CD4-positive, alpha-beta T cell treated with Interferon alpha-2 for 1 hour (primary cell): ENCODE data around the gene GCNA.
A peak's percentile ranks its signal among the peaks of the same experiment; 100 is the strongest.

Experiments used
- DNase-seq, 2 donors: peaks; one replicate each; pipeline ENCODE4 v3.0.0-alpha.2; 2020 to 2022

Gene GCNA, protein sequence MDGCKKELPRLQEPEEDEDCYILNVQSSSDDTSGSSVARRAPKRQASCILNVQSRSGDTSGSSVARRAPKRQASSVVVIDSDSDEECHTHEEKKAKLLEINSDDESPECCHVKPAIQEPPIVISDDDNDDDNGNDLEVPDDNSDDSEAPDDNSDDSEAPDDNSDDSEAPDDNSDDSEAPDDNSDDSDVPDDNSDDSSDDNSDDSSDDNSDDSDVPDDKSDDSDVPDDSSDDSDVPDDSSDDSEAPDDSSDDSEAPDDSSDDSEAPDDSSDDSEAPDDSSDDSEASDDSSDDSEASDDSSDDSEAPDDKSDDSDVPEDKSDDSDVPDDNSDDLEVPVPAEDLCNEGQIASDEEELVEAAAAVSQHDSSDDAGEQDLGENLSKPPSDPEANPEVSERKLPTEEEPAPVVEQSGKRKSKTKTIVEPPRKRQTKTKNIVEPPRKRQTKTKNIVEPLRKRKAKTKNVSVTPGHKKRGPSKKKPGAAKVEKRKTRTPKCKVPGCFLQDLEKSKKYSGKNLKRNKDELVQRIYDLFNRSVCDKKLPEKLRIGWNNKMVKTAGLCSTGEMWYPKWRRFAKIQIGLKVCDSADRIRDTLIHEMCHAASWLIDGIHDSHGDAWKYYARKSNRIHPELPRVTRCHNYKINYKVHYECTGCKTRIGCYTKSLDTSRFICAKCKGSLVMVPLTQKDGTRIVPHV

DNA sequence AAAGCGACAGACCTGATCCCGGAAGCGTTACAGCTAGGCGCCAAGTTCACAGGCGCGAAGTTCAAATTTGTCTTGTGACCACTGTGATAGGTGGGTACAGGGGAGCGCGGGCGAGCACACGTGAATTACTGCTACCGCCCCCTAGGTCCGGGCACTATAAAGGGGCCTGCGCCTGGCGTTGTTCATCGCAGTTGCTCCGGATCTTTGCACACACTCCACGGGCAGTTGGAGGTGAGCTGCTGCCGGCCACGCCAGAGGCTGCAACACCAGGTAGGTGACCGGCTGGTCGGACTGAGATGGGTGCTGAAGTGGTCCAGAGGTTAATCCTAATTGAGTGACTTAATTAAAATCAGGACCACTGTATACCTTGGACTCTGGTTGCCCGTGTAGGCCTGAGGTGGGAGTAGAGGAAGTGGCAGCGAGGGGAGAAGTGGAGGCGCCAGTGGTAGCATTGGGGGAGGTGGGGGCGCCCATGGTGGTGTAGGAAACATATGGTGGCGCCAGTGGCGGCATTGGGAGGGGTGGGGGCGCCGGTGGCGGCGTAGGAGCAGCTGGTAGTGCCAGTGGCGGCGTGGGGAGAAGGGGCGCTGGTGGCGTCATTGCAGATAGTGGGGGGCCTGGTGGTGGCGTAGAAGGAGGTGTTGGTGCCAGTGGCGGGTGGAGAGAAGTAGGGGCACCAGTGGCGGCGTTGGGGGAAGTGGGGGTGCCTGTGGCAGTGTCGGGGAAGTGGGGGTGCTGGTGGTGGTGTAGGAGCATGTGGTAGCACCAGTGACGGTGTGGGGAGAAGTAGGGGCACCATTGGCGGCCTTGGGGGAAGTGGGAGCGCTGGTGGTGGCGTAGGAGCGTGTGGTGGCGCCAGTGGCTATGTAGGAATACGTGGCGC is at the start of gene GCNA:
TSS of gene GCNA (plus strand) at position 185 of the 883 bp plus-strand sequence. CDS start 2,385 bp downstream, outside the sequence.
- no peak for DNase-seq

DNA sequence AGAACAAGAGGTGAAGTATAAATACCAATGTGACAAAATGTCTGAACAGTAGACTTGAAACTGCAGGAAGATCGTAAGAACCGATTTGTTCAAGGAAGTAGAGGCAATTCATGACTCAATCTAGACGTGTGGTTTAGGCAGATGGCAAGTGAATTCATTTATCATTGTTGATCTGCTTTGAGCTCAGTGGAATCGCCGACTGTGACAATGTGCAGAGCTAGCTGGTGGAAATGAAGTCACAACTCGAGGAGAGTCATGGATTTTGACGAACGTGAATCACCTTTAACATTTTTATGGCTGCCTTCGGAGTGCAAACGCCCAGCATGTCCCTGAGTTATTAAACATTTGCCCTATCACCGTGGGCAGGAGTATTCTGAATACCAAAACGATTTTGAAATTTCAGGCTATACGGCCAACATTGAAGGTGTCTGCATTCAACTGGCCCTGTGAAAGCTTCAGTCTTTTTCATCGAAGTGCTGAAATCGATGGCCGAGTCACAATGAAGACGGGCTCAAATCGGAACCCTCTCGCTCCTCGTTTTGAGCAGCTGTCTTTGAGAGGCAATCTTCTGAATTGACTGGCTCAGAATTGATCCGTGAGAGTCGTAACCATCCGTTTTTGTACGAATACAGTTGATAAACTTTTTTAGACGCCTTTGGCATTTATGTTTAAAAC is 46.0 kb upstream of the GCNA start:
- DNase-seq = peak; percentile 61 to 75

DNA sequence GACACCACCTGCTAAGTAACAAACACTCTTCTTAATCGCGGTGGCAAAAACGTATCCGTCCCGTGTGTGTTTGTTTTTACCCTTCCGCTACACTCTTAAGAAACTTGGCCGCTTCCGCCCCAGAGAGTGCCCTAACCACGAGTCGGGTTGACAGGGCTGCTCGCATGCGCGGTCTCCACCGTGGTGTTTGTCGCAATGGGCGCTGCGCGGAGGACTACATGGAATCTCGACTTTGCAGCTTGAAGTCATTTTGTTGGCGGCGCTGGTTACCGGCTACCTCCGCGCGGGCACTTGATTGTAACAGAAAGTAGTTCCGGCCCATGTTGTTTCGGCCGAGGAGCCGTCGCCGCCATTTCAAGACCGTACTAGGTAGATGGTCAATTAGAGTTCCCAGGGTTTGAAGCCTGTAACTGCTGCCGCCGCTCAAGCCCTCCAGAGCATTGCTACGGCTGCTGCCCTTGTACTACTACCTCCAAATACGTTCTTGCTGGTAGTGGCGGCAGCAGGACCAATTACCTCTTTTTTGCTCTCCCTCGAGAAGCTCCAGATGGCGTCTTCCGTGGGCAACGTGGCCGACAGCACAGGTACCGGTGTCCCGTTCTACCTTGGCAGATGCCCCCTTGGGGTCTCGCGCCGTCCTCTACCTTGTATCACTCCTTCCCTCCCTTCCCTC is 45.3 kb upstream of the GCNA start, which contains the start of gene OGT:
TSS of gene OGT (plus strand) at position 352 of the 673 bp plus-strand sequence. CDS start at position 548, 196 bp downstream.
- DNase-seq = peak; percentile 94 to 95

DNA sequence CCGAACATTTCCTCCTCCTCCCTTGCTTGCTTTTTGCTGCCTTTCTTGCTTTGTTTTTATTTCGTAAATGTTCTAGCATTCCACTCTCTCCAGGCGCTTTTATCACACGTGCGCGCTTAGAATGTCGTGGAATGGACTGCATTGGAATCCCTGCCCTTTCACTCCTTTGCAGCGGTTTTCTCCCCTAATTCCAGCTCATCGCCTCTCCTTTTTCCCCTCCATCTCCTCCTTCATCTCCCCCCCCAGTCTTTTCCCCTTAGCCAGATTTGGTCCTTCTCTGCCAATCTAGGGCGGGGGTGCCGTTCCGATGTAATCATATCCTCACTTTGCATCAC is 44.8 kb upstream of the GCNA start:
- no peak for DNase-seq

DNA sequence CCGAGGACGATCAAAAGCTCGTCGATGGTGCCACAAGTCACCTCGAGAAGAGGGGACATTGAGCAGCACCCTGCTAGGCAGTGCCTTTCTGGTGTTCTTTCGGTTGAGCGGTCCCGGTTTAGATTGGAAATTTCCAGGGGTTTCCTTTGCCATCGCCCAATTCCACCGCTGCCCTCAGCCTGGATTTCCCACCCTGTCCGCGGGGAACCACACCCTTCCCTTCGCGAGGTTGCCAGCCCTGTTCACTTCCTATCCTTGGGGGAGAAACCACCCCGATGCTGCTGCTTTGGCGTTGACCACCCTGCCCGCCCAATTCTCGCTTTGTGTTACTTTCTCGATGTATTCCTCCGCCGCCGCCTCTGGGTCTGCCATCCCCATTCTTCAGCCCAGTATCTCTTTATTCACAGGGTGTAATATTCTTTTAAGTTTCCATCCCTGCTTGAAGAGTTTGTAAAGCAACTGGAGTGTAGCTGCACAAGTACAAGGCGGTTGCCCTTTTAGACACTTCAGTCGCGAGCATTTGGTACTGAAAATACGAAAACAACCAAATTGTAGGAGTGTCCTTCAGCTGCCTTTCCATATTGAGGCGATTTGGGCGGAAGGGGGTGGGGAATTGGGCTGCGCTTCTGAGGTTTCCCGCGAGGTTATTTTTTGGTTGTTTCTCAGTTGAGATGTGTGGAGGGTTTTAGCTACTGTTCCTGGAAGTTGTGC is 44.2 kb upstream of the GCNA start:
- DNase-seq = peak; percentile 57 to 79

DNA sequence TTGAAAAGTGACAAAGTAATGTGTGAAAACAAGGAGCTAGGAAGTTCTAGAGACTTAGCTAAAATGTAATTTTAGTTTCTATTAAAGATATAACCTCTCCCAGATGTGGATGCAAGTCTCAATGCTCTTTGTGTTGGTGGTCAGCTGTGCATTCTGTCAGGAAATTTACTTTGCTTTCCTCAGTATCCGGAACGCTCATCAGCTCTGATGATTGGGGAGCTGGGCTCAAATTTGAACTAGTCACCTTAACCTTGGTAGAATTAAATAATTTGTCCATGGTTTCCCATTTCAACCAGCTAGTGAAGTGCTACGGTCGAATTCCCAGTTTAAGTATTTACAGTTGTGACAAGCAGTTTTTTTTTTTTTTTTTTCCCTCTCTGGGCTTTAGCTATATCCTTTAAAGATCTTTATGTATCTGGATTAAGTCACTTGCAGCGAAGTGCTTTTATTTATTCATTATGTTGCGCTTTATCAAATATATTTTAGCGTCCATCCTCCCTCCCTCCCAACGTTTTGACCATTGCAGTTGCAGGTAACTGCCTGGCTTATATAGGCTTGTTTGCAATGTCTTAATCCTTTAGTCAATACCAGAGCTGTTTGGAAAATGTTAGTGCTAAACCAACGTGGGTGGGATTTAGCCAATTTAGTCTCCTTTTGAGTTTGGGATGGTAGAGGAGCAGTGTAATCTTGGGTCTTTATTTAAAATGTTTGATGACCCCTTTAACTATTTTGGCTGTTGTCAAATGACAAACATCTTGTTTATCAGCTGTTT is 43.3 kb upstream of the GCNA start:
- DNase-seq = no peak

DNA sequence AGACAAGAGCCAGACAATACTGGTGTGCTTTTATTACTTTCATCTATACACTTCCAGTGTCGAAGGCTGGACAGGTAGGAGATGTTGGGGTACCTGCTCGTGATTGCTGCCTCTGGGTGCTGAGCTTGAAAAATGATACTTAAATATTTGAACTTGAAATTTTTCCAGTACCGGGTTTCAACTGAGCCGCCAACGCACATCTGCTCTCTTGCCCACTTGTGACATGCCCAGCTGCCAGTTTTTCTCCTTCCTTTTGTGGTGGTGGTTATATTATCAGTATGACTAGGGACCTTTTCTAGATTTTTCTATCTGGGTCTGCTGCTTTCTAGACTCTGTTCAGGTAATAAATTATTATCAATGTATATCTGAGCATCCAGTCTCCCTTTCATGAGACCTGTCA is 42.0 kb upstream of the GCNA start:
- no peak for DNase-seq

DNA sequence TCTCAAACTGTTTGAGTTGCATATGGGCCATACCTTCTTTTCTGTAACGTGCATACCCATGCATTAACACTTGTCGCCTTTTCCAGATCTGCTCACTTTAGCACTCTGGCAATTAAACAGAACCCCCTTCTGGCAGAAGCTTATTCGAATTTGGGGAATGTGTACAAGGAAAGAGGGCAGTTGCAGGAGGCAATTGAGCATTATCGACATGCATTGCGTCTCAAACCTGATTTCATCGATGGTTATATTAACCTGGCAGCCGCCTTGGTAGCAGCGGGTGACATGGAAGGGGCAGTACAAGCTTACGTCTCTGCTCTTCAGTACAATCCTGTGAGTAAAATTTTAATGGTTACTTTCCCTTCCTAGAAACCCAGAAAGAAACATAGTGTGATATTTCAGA is 40.5 kb upstream of the GCNA start:
- DNase-seq = no peak

DNA sequence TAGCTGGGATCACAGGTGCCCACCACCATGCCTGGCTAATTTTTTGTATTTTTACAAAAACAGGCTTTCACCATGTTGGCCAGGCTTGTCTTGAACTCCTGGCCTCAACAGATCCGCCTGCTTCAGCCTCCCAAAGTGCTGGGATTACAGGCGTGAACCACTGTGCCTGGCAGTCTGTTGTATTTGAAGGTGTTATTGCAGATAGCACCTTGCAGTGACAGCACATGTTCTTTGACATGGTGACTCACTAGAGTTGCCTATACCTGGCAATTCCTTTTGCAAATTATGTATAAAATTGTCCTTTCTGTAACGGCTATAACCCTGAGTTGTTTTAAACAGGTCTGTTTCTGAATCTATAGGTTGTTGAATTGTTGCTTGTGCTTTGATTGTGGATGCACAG is 37.4 kb upstream of the GCNA start:
- DNase-seq = no peak

DNA sequence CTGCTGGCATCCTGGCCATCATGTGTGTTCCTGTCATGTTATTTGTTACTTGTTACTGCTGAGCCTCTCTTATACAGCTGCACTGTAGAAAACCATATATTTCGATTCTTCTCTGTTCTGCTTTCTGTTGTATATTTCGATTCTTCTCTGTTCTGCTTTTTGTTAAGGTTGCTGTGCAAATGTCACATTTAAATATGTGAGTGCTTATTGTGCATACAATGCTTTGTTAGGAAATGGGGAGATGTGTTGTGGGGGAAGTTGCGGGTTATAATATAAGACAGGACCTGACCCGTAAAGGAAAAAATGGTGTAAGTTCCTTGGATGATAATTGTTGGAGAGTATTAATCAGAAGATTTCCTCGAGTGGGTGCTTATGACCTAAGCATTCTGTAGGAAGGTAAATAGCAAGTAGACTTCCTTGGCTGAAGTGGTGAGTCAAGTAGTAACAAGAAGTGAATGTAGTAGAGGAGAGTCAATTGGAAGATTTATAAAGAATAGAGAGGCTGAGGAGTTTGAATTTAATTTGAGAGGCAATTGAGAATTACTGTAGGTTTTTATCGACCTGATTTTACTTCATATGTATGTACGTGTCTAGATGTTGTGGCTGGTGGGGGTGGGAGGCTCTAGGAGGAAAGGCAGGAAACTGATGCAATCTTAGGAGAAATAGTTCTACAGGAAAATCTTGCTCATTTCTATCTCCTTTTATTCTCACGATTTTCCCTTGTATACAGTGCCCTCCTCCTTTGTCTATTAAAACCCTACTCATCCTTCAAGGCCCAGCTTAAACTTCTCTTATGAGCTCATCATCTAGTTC is 36.8 kb upstream of the GCNA start:
- no peak for DNase-seq

DNA sequence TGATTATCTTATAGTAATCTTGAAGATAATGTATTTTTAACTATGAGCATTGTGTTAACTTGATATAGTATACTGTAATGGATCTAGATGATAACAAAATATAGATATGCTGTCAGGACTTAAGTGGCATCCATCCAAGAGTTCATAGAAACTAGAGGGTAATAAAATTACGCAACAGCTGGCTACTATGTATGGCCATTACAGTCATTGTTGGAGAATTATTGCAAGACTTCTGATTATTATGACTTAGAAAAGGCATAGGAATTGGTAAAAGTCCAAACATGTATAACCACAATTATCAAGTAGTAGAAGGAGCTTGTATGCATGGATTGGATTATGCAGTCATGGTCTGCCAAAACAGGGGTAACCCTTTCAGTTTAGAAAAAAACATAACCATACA is 35.8 kb upstream of the GCNA start:
- no peak for DNase-seq

DNA sequence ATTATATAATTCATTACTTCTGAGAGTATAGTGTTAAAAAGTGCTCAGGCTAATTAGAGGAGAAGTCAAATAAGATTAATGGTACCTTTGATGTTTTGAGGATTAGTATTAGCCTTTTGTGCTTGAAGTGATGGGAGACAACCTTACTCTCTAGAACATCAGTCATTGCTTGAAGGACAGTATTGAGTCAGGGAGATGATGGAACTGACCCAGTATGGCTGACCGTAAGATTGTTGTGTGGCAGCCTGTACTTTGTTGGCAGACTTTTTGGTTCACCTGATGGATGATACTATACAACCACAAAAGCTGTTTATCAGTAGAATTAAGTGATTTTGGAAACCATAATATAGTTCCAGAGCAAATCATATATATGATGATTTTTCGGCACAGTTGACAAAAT is 35.4 kb upstream of the GCNA start:
- no peak for DNase-seq

DNA sequence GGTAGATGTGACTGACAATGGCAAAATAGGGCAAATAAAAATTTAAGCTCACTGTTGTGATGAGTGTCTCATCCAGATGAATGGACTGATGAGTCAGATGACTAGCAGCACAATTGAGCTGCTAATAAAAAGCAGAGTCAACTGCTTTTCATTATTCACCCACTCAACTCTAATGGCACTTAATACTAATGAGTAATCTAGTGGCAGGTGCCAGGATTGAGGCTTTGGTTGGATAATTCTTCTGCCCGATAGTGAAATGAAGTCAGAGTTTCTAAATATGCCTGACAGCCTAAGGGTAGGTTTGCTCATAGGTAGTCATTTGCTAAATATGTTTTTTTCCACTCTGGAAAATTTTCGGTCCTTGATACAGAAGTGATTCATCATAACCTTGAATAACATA is 34.9 kb upstream of the GCNA start:
- DNase-seq = no peak

DNA sequence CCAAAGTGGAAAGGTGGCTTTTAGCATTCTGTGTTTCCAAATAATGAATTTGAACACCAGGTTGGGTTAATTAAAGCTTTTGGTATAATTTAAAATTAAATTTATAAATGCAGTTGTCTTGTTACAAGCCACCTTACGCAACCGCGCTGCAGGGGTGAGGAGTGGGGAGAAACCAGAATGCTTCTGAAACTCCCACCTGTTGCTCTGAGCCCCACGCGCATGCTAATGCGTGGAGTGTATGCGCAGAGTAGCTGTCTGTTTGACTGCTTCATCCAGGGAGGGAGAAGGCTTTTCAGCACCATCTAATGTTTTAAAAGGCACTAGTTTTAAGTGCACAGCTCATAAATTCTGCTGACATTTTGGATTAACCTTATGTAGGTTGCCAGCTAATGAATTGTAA is 32.9 kb upstream of the GCNA start:
- DNase-seq = no peak

DNA sequence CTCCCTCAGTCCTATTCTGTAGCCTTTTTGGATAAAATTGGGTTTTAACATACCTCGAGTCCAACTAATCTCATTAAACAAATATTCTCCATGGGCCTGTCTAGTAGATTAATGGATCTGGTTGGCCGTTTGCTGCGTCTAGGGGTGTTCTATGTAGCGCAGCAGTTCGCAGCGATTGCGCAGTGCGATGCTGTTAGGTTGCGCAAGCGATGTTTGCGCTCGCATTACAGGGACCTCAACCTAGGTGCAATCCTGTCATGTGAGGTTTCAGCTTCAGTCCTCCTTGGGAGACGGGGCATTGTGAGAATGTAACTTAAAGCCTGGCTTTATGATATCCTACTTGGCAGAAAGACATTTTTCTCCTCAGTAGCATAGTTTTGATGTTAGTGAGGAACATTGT is 31.4 kb upstream of the GCNA start:
- no peak for DNase-seq

DNA sequence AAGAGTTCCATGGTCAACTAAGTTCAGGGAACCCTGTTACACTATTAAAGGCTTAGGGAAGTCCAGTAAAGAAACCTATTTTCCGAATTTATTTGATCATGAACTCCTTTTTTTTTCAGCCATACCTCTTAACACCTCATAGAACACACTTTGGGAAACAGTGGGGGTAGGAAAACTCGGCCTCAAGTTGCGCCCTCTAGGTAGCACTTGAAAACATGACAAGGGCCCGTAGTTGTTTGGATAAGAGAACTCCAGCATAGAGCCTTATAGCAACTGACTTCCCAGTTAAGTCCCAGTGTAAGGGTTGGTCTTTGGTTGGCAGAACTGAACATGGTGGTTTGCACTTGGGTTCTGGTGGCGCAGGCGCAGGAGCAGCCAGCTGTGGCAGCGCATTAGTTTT is 30.9 kb upstream of the GCNA start:
- no peak for DNase-seq

DNA sequence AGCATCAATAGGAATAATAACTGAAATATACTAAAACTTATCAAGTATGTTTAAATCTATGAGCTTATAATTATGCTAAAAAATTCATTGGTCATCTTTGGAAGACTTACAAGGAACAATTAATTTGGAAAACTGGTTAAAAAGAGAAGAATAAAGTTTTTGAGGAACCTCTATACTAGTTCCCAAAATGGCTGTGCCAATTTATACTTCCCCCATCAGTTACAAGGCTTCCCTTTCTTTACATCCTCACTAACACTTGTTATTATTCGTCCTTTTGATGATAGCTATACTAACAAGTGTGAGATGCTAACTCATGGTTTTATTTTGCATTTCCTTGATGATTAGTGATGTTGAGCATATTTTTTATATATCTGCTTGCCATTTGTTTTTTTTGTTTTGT is 28.3 kb upstream of the GCNA start:
- no peak for DNase-seq

DNA sequence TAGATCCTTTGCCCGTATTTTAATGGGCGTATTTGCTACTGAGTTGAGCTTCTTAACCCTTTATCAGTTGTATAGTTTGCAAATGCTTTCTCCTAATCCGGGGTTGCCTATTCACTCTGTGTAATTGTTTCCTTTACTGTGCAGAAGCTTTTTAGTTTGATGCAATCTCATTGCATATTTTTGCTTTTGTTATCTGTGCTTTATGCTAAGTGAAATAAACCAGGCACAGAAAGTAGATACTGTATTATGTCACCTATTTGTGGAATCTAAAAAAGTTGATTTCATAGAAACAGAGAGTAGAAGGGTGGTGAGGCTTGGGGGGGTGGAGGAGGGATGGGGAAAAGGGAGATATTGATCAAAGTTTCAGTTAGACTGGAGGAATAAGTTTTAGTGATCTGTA is 27.7 kb upstream of the GCNA start:
- no peak for DNase-seq

DNA sequence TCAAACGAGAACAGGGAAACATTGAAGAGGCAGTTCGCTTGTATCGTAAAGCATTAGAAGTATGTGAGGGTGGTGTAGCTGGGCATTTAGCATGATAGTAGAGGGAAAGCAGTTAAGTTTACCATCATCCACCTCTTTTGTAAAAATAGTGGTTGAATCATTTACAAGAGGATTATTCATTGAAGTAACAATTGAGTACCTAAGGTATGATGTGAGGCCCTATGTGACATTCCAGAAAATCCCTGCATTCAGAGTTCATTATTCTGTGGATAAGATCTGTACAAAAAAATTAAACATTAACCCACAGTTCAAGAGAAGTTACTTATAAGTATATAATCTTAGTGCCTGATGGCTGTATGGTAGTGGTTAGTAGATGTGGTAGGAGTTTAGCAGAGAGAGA is 22.2 kb upstream of the GCNA start:
- no peak for DNase-seq

DNA sequence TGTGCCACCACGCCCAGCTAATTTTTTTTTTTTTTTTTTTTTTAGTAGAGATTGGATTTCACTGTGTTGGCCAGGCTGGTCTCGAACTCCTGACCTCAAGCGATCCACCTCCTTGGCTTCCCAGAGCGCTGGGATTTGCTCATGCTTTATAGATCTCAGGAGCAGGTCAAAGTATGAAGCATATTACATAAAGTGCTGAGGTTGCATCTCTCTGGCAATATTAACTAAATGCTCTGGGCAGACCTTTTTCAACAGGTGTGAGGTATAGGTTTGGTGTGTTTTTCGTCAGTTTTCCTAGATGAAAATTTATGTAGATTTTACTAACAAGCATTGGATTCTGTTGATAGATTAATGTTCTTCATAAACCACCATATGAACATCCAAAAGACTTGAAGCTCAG is 19.3 kb upstream of the GCNA start:
- DNase-seq = no peak
